ENCODE measurements around the gene TTC9B. TPM values are rescaled to one million over a fixed set of nuclear protein-coding genes. Genes with fewer than 3 reads are reported as not detected.
"Not testable (repeated sequence)": the region's sequence is repeated elsewhere in the genome, so short reads cannot be mapped to it uniquely, and the experiment has no call there.

Gene TTC9B
- total RNA-seq, 2 donors from 2014 or later, result not detected

DNA sequence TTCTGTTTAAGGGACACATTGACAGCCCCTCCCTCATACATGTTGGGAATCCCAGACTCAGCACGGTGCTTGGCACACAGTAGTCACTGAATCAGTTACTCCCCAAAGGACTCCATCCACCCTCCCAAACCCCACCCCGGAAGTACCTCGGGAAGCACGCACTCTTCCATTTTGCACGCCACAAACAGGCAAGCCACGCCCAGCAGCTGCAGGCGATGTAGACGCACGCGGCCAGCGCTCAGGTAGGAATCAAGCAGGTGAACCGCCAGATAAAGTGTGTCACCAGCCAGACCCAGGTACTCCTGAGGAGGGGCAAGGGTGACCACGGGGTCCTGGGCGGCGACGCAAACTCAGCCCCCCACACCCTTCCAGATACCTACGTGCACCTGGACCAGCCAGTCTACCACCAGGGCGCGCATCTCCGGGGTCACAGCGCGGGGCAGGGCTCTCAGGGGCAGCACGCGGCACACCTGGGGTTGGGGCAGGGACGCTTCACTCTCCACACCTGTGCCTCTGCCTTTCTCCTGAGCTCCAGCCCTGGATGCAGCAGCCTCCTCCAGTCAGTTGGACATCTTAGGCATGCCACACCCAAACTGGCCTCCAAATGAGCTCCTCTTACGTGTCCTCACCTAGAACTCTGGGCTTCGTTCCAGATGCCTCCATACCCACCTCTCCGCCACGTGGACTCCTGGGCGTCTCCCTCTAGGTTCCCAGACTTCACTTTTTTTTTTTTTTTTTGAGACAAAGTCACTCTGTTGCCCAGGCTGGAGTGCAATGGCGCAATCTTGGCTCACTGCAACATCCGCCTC lies 6.4 kb upstream of the TTC9B start:
- Mint-ChIP-seq H3K27me3 (peaks cover 58% of the 10 kb centered on the region), H3K4me1 (peaks cover 13% of the 10 kb centered on the region), H3K36me3 (ENCODE audit: low read depth) (peaks cover 2% of the 10 kb centered on the region), H3K4me3 (no peak overlapping the region), H3K27ac (peak overlapping the region; percentile 61)
- DNase-seq, result no peak
- no peak for ATAC-seq
- H3K9me3 ChIP-seq (ENCODE audit: control insufficient read depth, low read length, poor library complexity, severe bottlenecking), result no peaks in the 10 kb centered on the region

DNA sequence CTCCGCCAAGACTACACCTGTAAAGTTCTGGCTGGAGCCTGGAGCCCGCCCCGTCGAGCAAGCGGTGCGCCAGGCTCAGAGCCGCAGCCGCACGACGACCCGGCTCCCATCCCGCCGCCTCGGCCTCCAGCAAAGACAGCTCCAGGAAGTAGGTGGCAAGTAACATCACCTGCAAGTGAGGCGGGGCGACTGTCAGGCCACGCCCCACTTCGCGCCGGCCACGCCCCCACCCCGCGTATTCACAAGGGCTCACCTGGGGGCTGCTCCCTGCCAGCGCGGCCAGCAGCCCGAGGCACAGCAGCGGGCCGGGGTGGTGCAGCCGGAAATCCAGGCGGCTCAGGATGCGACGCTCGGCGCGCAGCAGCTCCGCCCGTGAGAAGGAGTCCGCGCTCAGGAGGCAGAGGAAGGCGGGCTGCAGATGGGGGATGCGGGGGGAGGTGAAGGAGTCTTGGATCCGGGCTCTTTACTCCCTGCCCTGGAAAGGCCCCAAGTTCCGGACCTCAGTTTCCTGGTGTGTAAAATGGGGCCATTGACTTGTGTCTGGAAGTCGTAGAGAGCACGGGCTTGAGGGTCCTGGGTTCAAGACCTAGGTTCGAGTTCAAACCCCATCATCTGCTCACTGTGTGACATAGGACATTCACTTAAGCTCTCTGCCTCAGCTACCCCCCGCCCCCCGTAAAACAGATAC lies 5.1 kb upstream of the TTC9B start:
- H3K9me3 ChIP-seq (ENCODE audit: control insufficient read depth, low read length, poor library complexity, severe bottlenecking), result no peaks in the 10 kb centered on the region
- Mint-ChIP-seq H3K36me3 (ENCODE audit: low read depth) (peaks cover 2% of the 10 kb centered on the region), H3K27ac (no peak overlapping the region), H3K4me1 (peaks cover 12% of the 10 kb centered on the region), H3K4me3 (no peak overlapping the region), H3K27me3 (peaks cover 71% of the 10 kb centered on the region)
- DNase-seq (peak in 2 of 3 donors; percentile 30 to 36), ATAC-seq (peak; percentile 17)

DNA sequence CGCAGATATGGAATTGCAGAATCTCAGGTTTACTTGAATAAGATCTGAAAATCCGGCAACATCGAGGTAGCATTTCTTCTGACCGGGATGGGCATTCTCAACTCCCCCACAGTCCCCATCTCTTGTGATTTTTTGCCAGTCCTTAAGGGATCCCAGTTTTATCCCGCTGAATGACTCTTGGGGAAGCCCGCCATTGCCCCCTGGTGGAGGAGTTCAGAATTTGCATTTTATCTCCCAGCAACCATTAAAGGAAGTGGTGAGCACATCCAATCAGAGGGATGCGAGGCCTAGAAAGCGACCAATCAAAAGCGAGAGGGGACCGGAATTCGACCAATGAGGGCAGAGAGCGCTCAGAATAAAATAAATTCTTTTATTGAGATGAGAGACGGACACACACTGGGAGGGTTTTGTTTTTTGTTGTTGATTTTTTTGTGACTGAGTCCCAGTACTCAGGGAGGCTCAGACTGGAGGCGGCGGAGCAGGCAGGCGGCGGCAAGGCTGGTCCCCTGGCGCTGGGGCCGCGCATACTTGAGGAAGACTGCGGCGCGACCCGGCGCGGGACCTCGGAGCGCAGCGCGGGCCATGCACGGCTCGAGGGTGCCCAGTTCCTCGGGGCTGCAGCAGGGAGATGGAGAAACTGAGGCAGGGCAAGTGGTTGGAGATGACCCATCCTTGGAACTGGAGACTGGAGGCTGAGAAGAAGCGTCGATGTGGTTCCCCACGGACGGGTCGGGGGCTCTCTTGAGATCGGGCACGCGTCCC lies 3.9 kb upstream of the TTC9B start:
- peak; percentile 87 for ATAC-seq
- H3K36me3 Mint-ChIP-seq (ENCODE audit: low read depth), result peaks cover 2% of the 10 kb centered on the region
- peaks cover 62% of the 10 kb centered on the region for H3K27me3 Mint-ChIP-seq
- H3K4me3 Mint-ChIP-seq, result peak overlapping the region; percentile 60
- peak; percentile 53 to 61 (median 60) for DNase-seq
- peaks cover 11% of the 10 kb centered on the region for H3K4me1 Mint-ChIP-seq
- no peaks in the 10 kb centered on the region for H3K9me3 ChIP-seq (ENCODE audit: control insufficient read depth, low read length, poor library complexity, severe bottlenecking)
- H3K27ac Mint-ChIP-seq, result peak overlapping the region; percentile 0

DNA sequence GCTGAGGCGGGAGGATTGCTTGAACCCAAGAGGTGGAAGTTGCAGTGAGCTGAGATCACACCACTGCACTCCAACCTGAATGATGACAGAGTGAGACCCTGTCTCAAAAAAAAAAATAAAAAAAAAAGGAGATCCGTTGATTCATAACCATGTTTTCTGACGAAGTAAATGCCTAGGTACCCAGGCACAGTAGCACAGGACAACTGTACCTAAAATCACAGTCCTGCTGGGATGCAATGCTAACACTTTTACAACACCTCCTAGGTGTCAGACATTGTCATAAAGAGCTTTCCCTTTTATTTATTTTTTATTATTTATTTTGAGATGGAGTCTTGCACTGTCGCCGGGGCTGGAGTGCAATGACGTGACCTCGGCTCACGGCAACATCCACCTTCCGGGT lies 2.5 kb upstream of the TTC9B start:
- ATAC-seq (no peak), DNase-seq (no peak)
- no peak overlapping the region for H3K4me3 Mint-ChIP-seq
- H3K9me3 ChIP-seq (ENCODE audit: control insufficient read depth, low read length, poor library complexity, severe bottlenecking), result no peaks in the 10 kb centered on the region
- H3K4me1 Mint-ChIP-seq, result peaks cover 14% of the 10 kb centered on the region
- no peak overlapping the region for H3K27ac Mint-ChIP-seq
- peaks cover 60% of the 10 kb centered on the region for H3K27me3 Mint-ChIP-seq
- peaks cover 5% of the 10 kb centered on the region for H3K36me3 Mint-ChIP-seq (ENCODE audit: low read depth)

DNA sequence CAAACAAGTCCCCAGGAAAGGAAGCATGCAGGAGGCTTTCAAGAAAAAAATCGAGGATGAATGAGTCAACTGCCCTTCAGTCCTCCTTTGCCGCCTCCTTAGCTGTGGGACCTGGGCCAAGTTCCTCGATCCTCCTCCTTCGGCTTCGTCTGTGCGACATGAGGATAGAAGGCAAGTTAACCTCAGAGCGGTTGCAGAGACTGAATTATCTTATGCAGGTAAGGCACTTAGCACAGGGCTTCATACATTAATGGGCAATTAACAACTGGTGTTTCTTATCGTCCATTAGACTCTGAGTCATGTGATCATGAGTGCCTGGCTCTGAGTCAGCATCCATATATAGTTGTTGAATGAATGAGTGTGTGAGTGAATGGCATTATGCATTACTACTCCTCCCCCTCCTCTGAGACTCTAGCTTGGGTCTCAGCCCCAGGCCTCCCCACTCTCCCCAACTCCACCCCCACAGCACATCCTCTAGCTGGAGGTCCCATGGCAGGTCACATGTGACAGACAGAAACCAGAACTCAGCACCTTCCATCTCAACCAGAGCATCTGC lies 1.6 kb upstream of the TTC9B start:
- ATAC-seq (no peak), DNase-seq (no peak)
- Mint-ChIP-seq H3K4me3 (no peak overlapping the region), H3K36me3 (ENCODE audit: low read depth) (peaks cover 4% of the 10 kb centered on the region), H3K4me1 (peaks cover 7% of the 10 kb centered on the region), H3K27ac (no peak overlapping the region), H3K27me3 (peaks cover 51% of the 10 kb centered on the region)
- H3K9me3 ChIP-seq (ENCODE audit: control insufficient read depth, low read length, poor library complexity, severe bottlenecking), result no peaks in the 10 kb centered on the region

DNA sequence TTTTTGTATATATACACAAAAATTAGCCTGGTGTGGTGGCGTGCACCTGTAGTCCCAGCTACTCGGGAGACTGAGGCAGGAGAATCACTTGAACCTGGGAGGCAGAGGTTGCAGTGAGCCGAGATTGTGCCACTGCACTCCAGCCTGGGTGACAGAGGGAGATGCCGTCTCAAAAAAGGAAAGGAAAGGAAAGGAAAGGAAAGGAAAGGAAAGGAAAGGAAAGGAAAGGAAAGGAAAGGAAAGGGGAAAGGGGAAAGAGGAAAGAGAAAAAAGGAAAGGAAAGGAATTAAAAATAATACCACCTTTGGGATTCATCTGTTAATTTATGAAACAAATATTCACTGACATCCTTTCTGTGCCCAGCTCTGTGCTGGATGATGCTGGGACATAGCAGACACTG lies 845 bp upstream of the TTC9B start:
- not testable (repeated sequence) for H3K4me3 Mint-ChIP-seq
- H3K27me3 Mint-ChIP-seq, result peaks cover 44% of the 10 kb centered on the region

DNA sequence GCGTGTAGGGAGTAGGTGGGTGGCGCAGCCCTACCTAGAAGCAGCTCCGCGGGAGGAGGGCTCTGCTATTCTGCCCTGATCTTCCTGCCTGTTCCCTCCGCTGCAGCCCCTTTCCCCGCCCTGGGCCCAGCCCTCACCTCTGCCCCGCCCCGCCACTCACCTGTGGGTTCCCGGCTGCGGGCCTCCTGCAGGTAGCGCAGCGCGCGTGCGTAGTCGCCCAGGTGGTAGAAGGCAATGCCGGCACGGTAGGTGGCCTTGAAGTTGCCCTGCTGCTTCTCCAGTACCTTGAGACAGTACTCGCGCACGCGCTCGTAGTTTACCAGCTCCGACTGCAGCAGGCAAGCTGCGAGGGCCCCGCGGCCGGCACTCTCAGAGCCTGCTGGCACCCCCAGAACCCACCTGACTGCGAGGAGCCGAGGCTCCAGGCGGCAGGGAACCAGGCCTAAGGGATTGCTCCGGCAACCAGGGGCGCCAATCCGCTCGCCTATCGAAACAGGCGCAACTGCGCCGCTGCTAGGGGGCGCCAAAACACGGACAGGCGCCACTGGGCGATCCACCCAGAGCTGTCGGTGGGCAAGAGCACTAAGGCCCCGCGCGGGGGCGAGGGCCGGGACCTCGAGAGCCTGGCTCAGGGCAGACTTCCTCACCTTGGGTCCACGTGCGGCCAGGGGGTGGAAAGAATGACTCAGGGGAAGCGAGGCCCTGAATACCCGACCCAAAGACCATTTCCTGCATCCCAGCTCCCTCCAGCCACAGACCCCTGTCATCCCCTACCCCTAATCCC lies 965 bp downstream of the TTC9B start:
- no peak overlapping the region for H3K4me3 Mint-ChIP-seq
- H3K4me1 Mint-ChIP-seq, result peaks cover 6% of the 10 kb centered on the region
- H3K27ac Mint-ChIP-seq, result no peak overlapping the region
- peaks cover 42% of the 10 kb centered on the region for H3K27me3 Mint-ChIP-seq
- no peaks in the 10 kb centered on the region for H3K9me3 ChIP-seq (ENCODE audit: control insufficient read depth, low read length, poor library complexity, severe bottlenecking)
- DNase-seq (no peak), ATAC-seq (no peak)
- H3K36me3 Mint-ChIP-seq (ENCODE audit: low read depth), result peaks cover 4% of the 10 kb centered on the region

More for the DNA sequence above, 845 bp upstream of the TTC9B start:
- DNase-seq; ATAC-seq; H3K27ac Mint-ChIP-seq; H3K9me3 ChIP-seq (ENCODE audit: control insufficient read depth, low read length, poor library complexity, severe bottlenecking); H3K4me1 Mint-ChIP-seq; H3K36me3 Mint-ChIP-seq (ENCODE audit: low read depth): not testable (repeated sequence)

DNA sequence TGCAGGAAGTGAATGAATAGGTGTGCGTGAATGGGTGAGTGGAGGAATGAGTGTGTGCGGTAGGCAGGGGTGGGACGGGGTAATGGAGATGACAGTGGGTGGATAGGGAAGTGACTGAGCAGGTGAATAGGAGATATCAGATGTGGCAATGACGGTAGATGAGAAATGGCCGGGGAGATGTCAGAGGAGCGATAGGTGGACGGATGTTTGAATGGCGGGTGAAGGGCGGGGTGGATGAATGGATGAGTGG lies 1.5 kb downstream of the TTC9B start:
- peaks cover 42% of the 10 kb centered on the region for H3K27me3 Mint-ChIP-seq
- H3K27ac Mint-ChIP-seq, result no peak overlapping the region
- no peak for ATAC-seq
- H3K4me3 Mint-ChIP-seq, result no peak overlapping the region
- peaks cover 3% of the 10 kb centered on the region for H3K4me1 Mint-ChIP-seq
- DNase-seq, result no peak
- H3K36me3 Mint-ChIP-seq (ENCODE audit: low read depth), result peaks cover 4% of the 10 kb centered on the region
- no peaks in the 10 kb centered on the region for H3K9me3 ChIP-seq (ENCODE audit: control insufficient read depth, low read length, poor library complexity, severe bottlenecking)

DNA sequence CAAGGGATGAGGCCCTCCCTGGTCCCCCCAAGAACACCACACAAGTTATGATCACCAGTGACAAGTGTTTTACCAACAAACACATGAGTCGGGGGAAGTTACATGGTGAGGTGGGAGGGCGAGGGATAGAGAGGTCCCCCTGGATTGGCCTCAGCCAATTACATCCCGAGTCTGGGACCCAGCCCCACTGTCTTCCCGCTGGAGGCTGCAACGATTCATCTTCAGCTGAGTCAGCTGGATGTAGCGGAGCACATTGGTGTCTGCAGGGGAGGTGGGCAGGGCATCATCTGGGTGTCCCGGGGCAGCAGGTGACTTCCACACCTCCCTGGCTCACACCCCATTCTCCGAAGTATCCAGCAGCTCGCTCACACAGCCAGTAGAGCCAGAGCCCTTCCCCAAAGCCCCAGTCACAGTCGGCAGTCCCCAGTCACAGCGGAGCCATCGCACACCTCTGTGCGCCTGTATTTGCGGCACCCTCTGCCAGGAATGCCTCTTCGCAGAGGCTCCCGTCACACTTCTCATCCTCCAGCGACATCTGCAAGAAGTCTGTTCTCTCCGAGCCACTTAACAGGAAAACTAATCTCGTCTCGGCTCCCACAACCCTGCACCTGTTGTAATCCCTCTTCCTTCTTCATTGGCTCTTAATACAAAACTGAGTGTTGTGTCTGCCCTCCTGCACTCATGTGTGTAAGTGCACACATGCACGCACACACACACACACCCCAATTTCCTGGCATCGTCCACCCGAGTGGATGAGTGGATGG lies 2.0 kb downstream of the TTC9B start:
- Mint-ChIP-seq H3K27ac (no peak overlapping the region), H3K27me3 (peaks cover 38% of the 10 kb centered on the region), H3K4me3 (peak overlapping the region; percentile 36), H3K36me3 (ENCODE audit: low read depth) (peaks cover 4% of the 10 kb centered on the region), H3K4me1 (peaks cover 3% of the 10 kb centered on the region)
- DNase-seq (no peak), ATAC-seq (no peak)
- no peaks in the 10 kb centered on the region for H3K9me3 ChIP-seq (ENCODE audit: control insufficient read depth, low read length, poor library complexity, severe bottlenecking)

DNA sequence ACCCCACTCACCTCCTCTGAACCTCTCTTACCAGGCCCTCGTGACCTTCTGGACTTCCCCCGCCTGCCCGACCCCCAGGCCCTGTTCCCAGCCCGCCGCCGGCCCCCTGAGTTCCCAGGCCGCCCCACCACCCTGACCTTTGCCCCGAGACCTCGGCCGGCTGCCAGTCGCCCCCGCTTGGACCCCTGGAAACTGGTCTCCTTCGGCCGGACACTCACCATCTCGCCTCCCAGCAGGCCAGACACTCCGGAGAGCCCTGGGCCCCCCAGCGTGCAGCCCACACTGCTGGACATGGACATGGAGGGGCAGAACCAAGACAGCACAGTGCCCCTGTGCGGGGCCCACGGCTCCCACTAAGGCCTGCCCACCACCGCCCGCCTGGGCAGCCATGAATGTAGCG lies 3.2 kb downstream of the TTC9B start:
- ATAC-seq (no peak), DNase-seq (no peak)
- peaks cover 6% of the 10 kb centered on the region for H3K36me3 Mint-ChIP-seq (ENCODE audit: low read depth)
- H3K27ac Mint-ChIP-seq, result no peak overlapping the region
- peaks cover 31% of the 10 kb centered on the region for H3K27me3 Mint-ChIP-seq
- no peaks in the 10 kb centered on the region for H3K9me3 ChIP-seq (ENCODE audit: control insufficient read depth, low read length, poor library complexity, severe bottlenecking)
- H3K4me1 Mint-ChIP-seq, result peaks cover 3% of the 10 kb centered on the region
- H3K4me3 Mint-ChIP-seq, result no peak overlapping the region

DNA sequence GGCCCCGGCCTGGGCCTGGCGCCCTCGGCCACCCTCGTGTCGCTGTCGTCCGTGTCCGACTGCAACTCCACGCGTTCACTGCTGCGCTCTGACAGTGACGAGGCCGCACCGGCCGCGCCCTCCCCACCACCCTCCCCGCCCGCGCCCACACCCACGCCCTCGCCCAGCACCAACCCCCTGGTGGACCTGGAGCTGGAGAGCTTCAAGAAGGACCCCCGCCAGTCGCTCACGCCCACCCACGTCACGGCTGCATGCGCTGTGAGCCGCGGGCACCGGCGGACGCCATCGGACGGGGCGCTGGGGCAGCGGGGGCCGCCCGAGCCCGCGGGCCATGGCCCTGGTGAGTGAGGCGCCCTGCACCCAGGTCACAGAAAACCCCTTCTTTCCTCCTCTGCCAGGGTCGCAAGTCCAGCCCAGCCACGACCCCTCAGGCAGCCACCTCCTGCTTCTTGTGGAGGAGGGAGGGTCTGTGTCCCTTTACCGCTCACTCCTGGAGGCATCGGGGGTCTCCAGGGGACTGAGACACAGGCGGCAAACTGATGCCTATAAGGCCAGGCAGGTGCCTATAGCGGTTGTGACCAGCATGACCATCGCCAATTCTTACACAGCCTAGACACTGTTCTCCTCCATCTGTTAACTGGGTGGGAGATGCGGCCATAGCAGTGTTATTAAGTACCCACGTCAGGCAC lies 4.2 kb downstream of the TTC9B start:
- H3K4me1 Mint-ChIP-seq, result peaks cover 3% of the 10 kb centered on the region
- peaks cover 22% of the 10 kb centered on the region for H3K27me3 Mint-ChIP-seq
- ATAC-seq, result no peak
- no peak for DNase-seq
- no peak overlapping the region for H3K27ac Mint-ChIP-seq
- no peaks in the 10 kb centered on the region for H3K9me3 ChIP-seq (ENCODE audit: control insufficient read depth, low read length, poor library complexity, severe bottlenecking)
- peaks cover 6% of the 10 kb centered on the region for H3K36me3 Mint-ChIP-seq (ENCODE audit: low read depth)
- H3K4me3 Mint-ChIP-seq, result no peak overlapping the region
